ENCODE data around the gene PQBP1.

Gene PQBP1

GRCh38 chrX:48908600-48908999 is 10.9 kb downstream of the PQBP1 start:
- in situ Hi-C loops (cut with HindIII; ENCODE audit: low sequenced_read_pairs) = no loop called here
- TF ChIP-seq CTCF (IDR thresholded peaks at IDR 0.05; ENCODE audit: low read depth, low read length, missing control alignments) = no peak
- no peak for DNase-seq (ENCODE audit: low read depth)

GRCh38 chrX:48909703-48910294 is 12.1 kb downstream of the PQBP1 start:
- H3K4me3 ChIP-seq (ENCODE audit: low read depth, low read length) = peak overlapping the region; percentile 59
- no peak for TF ChIP-seq CTCF (IDR thresholded peaks at IDR 0.05; ENCODE audit: low read depth, low read length, missing control alignments)
- in situ Hi-C loops (cut with HindIII; ENCODE audit: low sequenced_read_pairs) = no loop called here
- no peak for DNase-seq (ENCODE audit: low read depth)

More at GRCh38 chrX:48908600-48908999, 10.9 kb downstream of the PQBP1 start:
- H3K4me3 ChIP-seq (ENCODE audit: low read depth, low read length) = no peak overlapping the region

GRCh38 chrX:48910926-48911411 is 13.2 kb downstream of the PQBP1 start:
- no peak for TF ChIP-seq CTCF (IDR thresholded peaks at IDR 0.05; ENCODE audit: low read depth, low read length, missing control alignments)
- in situ Hi-C loops (cut with HindIII; ENCODE audit: low sequenced_read_pairs) = no loop called here
- H3K4me3 ChIP-seq (ENCODE audit: low read depth, low read length) = peak overlapping the region; percentile 59
- DNase-seq (ENCODE audit: low read depth) = no peak

- H3K4me3 ChIP-seq (ENCODE audit: low read depth, low read length) = peak within 1 kb of the TSS; percentile 59
- TF ChIP-seq CTCF (IDR thresholded peaks at IDR 0.05; ENCODE audit: low read depth, low read length, missing control alignments) = no peak
- in situ Hi-C loops (cut with HindIII; ENCODE audit: low sequenced_read_pairs) = no loop called here
- no peak for DNase-seq (ENCODE audit: low read depth)
Measured at GRCh38 chrX:48911412-48912182, 13.9 kb downstream of the PQBP1 start, which contains the start of gene SLC35A2. TSS of gene SLC35A2 (minus strand) at chrX:48911646. CDS start at chrX:48911636, 10 bp downstream.

GRCh38 chrX:48913605-48914366 is 16.1 kb downstream of the PQBP1 start:
- no peak for TF ChIP-seq CTCF (IDR thresholded peaks at IDR 0.05; ENCODE audit: low read depth, low read length, missing control alignments)
- no peak overlapping the region for H3K4me3 ChIP-seq (ENCODE audit: low read depth, low read length)
- in situ Hi-C loops (cut with HindIII; ENCODE audit: low sequenced_read_pairs) = no loop called here
- DNase-seq (ENCODE audit: low read depth) = no peak

All from astrocyte of the cerebellum (primary cell).